H9 (cell line): ENCODE results near the gene SSH3. TPM values are rescaled to one million over a fixed set of nuclear protein-coding genes. Genes with fewer than 3 reads are reported as not detected.

Experiments used
- DNase-seq: peaks from one replicate; pipeline ENCODE4 v3.0.0-alpha.2; 2017
- H2AFZ ChIP-seq: one replicate; pipeline ENCODE4 v1.6.1; 2013; ENCODE audit warnings: mild to moderate bottlenecking, low read length, control low read depth, moderate library complexity
- H2AK5ac ChIP-seq: 2 replicates; pipeline ENCODE4 v1.6.1; 2013; ENCODE audit warnings: low read length, control low read depth, mixed read lengths; ENCODE audit not compliant: insufficient read length
- H2BK120ac ChIP-seq: one replicate; pipeline ENCODE4 v1.6.1; 2013; ENCODE audit warnings: low read depth, mild to moderate bottlenecking, low read length, control low read depth, inconsistent platforms; ENCODE audit not compliant: poor library complexity, severe bottlenecking
- H2BK12ac ChIP-seq: 2 replicates; pipeline ENCODE4 v1.6.1; 2013; ENCODE audit warnings: low read length, control low read depth, mixed read lengths, low read depth; ENCODE audit not compliant: insufficient read length
- H2BK15ac ChIP-seq: 2 replicates; pipeline ENCODE4 v1.6.1; 2013; ENCODE audit warnings: low read depth, low read length, control low read depth
- H2BK20ac ChIP-seq: one replicate; pipeline ENCODE4 v1.6.1; 2013; ENCODE audit warnings: low read depth, mild to moderate bottlenecking, low read length, control low read depth, inconsistent platforms; ENCODE audit not compliant: poor library complexity, severe bottlenecking
- H2BK5ac ChIP-seq: 2 replicates; pipeline ENCODE4 v1.6.1; 2013; ENCODE audit warnings: low read length, control low read depth, mixed read lengths; ENCODE audit not compliant: insufficient read length
- H3K14ac ChIP-seq: 2 replicates; pipeline ENCODE4 v1.6.1; 2013; ENCODE audit warnings: low read length, control low read depth; ENCODE audit not compliant: insufficient read depth
- H3K18ac ChIP-seq: 2 replicates; pipeline ENCODE4 v1.6.1; 2013; ENCODE audit warnings: low read depth, mild to moderate bottlenecking, mixed read lengths, low read length, control low read depth; ENCODE audit not compliant: insufficient read length
- H3K23ac ChIP-seq: 2 replicates; pipeline ENCODE4 v1.6.1; 2013; ENCODE audit warnings: low read length, control low read depth, mixed read lengths, low read depth; ENCODE audit not compliant: insufficient read length
- H3K23me2 ChIP-seq: 2 replicates; pipeline ENCODE4 v1.6.1; 2013; ENCODE audit warnings: low read depth, mild to moderate bottlenecking, mixed read lengths, low read length, control low read depth; ENCODE audit not compliant: insufficient read length, poor library complexity, severe bottlenecking
- H3K27ac ChIP-seq: 2 replicates; pipeline ENCODE4 v1.5.1; 2013; ENCODE audit warnings: low read length, control low read depth, mixed read lengths, low read depth; ENCODE audit not compliant: insufficient read length
- H3K27me3 ChIP-seq: 2 replicates; pipeline ENCODE4 v1.6.1; 2013; ENCODE audit warnings: low read length, control low read depth, inconsistent platforms; ENCODE audit not compliant: insufficient read depth
- H3K4ac ChIP-seq: 2 replicates; pipeline ENCODE4 v1.6.1; 2013; ENCODE audit warnings: low read depth, mild to moderate bottlenecking, control low read depth, inconsistent platforms, low read length, moderate library complexity
- H3K4me1 ChIP-seq: 2 replicates; pipeline ENCODE4 v1.6.1; 2013; ENCODE audit warnings: low read length, control low read depth, inconsistent platforms; ENCODE audit not compliant: insufficient read depth
- H3K4me2 ChIP-seq: 2 replicates; pipeline ENCODE4 v1.6.1; 2013; ENCODE audit warnings: low read length, control low read depth, mixed read lengths; ENCODE audit not compliant: insufficient read length, insufficient read depth
- H3K56ac ChIP-seq: 2 replicates; pipeline ENCODE4 v1.6.1; 2013; ENCODE audit warnings: low read depth, mild to moderate bottlenecking, mixed read lengths, low read length, control low read depth; ENCODE audit not compliant: insufficient read length
- H3K79me1 ChIP-seq: 2 replicates; pipeline ENCODE4 v1.6.1; 2013; ENCODE audit warnings: low read depth, mild to moderate bottlenecking, moderate library complexity, low read length, control low read depth, inconsistent platforms; ENCODE audit not compliant: insufficient read depth, poor library complexity, severe bottlenecking
- H3K79me2 ChIP-seq: 2 replicates; pipeline ENCODE4 v1.6.1; 2013; ENCODE audit warnings: low read length, control low read depth, inconsistent platforms; ENCODE audit not compliant: insufficient read depth
- H3K9ac ChIP-seq: 2 replicates; pipeline ENCODE4 v1.6.1; 2013; ENCODE audit warnings: low read length, control low read depth, mixed read lengths; ENCODE audit not compliant: insufficient read length; ENCODE audit errors: extremely low read depth
- H3K9me3 ChIP-seq: one replicate; pipeline ENCODE4 v1.6.1; 2013; ENCODE audit warnings: low read depth, low read length, inconsistent platforms; ENCODE audit not compliant: control insufficient read depth
- H3T11ph ChIP-seq: one replicate; pipeline ENCODE4 v1.6.1; 2013; ENCODE audit warnings: mild to moderate bottlenecking, low read length, control low read depth, inconsistent platforms
- H4K20me1 ChIP-seq: one replicate; pipeline ENCODE4 v1.6.1; 2013; ENCODE audit not compliant: control insufficient read depth, insufficient read length, insufficient read depth
- H4K5ac ChIP-seq: 2 replicates; pipeline ENCODE4 v1.6.1; 2013; ENCODE audit warnings: low read depth, mild to moderate bottlenecking, mixed read lengths, low read length, control low read depth; ENCODE audit not compliant: insufficient read length
- H4K8ac ChIP-seq: replicated peaks from 2 replicates; pipeline ENCODE4 v1.6.1; 2013; ENCODE audit warnings: low read length, control low read depth, mixed read lengths, low read depth; ENCODE audit not compliant: insufficient read length
- H4K91ac ChIP-seq: 2 replicates; pipeline ENCODE4 v1.6.1; 2013; ENCODE audit warnings: low read depth, mild to moderate bottlenecking, moderate library complexity, mixed read lengths, low read length, control low read depth; ENCODE audit not compliant: insufficient read length
- H3K27ac Mint-ChIP-seq, 3 experiments: 2 replicates in 2 of 3; 3 replicates in 1 of 3; pipeline ENCODE4 v1.8.0; 2020 to 2021; ENCODE audit warnings: mixed read lengths in 3 of 3, mild to moderate bottlenecking in 1 of 3, moderate library complexity in 1 of 3
- H3K27me3 Mint-ChIP-seq: 2 replicates; pipeline ENCODE4 v1.8.0; 2021; ENCODE audit warnings: low read depth, mild to moderate bottlenecking, moderate library complexity, mixed read lengths
- H3K36me3 Mint-ChIP-seq, 3 experiments: 2 replicates in 2 of 3; 3 replicates in 1 of 3; pipeline ENCODE4 v1.8.0; 2020 to 2021; ENCODE audit warnings: low read depth in 3 of 3, mixed read lengths in 3 of 3; ENCODE audit not compliant: insufficient read depth in 1 of 3
- H3K4me1 Mint-ChIP-seq, 2 experiments: 2 replicates each; pipeline ENCODE4 v1.8.0; 2020; ENCODE audit warnings: mixed read lengths in 2 of 2
- H3K4me3 Mint-ChIP-seq, 2 experiments: 2 replicates in 1 of 2; 3 replicates in 1 of 2; pipeline ENCODE4 v1.8.0; 2020 to 2021; ENCODE audit warnings: mild to moderate bottlenecking in 2 of 2, mixed read lengths in 2 of 2, moderate library complexity in 1 of 2
- H3K9me3 Mint-ChIP-seq, 2 experiments: 2 replicates in 1 of 2; 3 replicates in 1 of 2; pipeline ENCODE4 v1.8.0; 2020; ENCODE audit warnings: mild to moderate bottlenecking in 2 of 2, mixed read lengths in 2 of 2, moderate library complexity in 1 of 2
- CTCF ChIP-seq: fragments of 200-600 bp; sonication (generic); conservative IDR thresholded peaks from 3 replicates; pipeline ENCODE4 v1.8.0; 2021; ENCODE audit warnings: antibody characterized with exemption, mild to moderate bottlenecking
- WGBS: extraction: QIAGEN DNeasy Blood & Tissue Kit; methylation state at CpG from one replicate; pipeline ENCODE4 v1.1.7; 2013; ENCODE audit warnings: missing lambda C conversion rate, low lambda C conversion rate, mixed read lengths; ENCODE audit not compliant: insufficient read length; ENCODE audit errors: extremely low coverage; 5-methylcytosine and 5-hydroxymethylcytosine counted together
- total RNA-seq: library from RNA; stranded (reverse); gene quantifications from 2 replicates; pipeline ENCODE4 v1.2.1, GENCODE V29; 2021

The SSH3 gene
- total RNA-seq, 1 experiment from 2014 or later = 42.2 TPM

- no peak for TF ChIP-seq CTCF
- H3K4me2 ChIP-seq = no peak overlapping the region
- H3K4me1 Mint-ChIP-seq = peaks cover 37 to 47% of the 10 kb centered on the region in 2 experiments
- H2BK15ac ChIP-seq = no peak overlapping the region
- H3K27me3 ChIP-seq = no peaks in the 10 kb centered on the region
- no peak overlapping the region for H4K5ac ChIP-seq
- no peak overlapping the region for H4K91ac ChIP-seq
- no peak overlapping the region for H3K56ac ChIP-seq
- no peak overlapping the region for H3T11ph ChIP-seq
- H3K4me1 ChIP-seq = peaks cover 14% of the 10 kb centered on the region
- no CpG with 5 or more reads among the region's 14 CpGs for WGBS
- no peaks in the 10 kb centered on the region for H3K9me3 Mint-ChIP-seq
- H3K4ac ChIP-seq = no peak overlapping the region
- H4K8ac ChIP-seq = no peak overlapping the region
- peaks cover 9% of the 10 kb centered on the region; the same call in 1 of the 2 replicates for H3K79me2 ChIP-seq
- no peaks in the 10 kb centered on the region for H3K79me1 ChIP-seq
- H2BK120ac ChIP-seq = no peak overlapping the region
- no peak overlapping the region; the same call in 1 of the 2 replicates for H3K14ac ChIP-seq
- H3K18ac ChIP-seq = no peak overlapping the region
- no peak overlapping the region for H2AK5ac ChIP-seq
- no peak overlapping the region for H3K27ac Mint-ChIP-seq
- H3K4me3 Mint-ChIP-seq = no peak overlapping the region
- no peak overlapping the region for H3K9ac ChIP-seq
- H2AFZ ChIP-seq = no peak overlapping the region
- H3K23ac ChIP-seq = no peak overlapping the region
- no peak overlapping the region for H2BK20ac ChIP-seq
- H3K36me3 Mint-ChIP-seq = peaks cover 0 to 7% (median 5%) of the 10 kb centered on the region in 3 experiments; a peak in 3 of 7 replicates
- H3K23me2 ChIP-seq = peaks cover 3% of the 10 kb centered on the region
- no peaks in the 10 kb centered on the region for H4K20me1 ChIP-seq
- H3K27me3 Mint-ChIP-seq = no peaks in the 10 kb centered on the region
- no peaks in the 10 kb centered on the region for H3K9me3 ChIP-seq
- no peak overlapping the region for H3K27ac ChIP-seq
- H2BK12ac ChIP-seq = no peak overlapping the region
- H2BK5ac ChIP-seq = no peak overlapping the region
- no peak for DNase-seq
Observed at GRCh38 chr11:67273260-67273990, 29.9 kb upstream of the SSH3 start.
